ENCODE measurements around the gene TRABD2B.

TRABD2B gene

GRCh38 chr1:47951026-47951425 lies 46.2 kb downstream of the TRABD2B start:
- DNase-seq (ENCODE audit: low read depth): no peak
- TF ChIP-seq, protein P1, sequence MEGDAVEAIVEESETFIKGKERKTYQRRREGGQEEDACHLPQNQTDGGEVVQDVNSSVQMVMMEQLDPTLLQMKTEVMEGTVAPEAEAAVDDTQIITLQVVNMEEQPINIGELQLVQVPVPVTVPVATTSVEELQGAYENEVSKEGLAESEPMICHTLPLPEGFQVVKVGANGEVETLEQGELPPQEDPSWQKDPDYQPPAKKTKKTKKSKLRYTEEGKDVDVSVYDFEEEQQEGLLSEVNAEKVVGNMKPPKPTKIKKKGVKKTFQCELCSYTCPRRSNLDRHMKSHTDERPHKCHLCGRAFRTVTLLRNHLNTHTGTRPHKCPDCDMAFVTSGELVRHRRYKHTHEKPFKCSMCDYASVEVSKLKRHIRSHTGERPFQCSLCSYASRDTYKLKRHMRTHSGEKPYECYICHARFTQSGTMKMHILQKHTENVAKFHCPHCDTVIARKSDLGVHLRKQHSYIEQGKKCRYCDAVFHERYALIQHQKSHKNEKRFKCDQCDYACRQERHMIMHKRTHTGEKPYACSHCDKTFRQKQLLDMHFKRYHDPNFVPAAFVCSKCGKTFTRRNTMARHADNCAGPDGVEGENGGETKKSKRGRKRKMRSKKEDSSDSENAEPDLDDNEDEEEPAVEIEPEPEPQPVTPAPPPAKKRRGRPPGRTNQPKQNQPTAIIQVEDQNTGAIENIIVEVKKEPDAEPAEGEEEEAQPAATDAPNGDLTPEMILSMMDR (IDR thresholded peaks at IDR 0.05; ENCODE audit: insufficient read depth, low read depth, low read length, missing control alignments): no peak
- H3K4me3 ChIP-seq (ENCODE audit: low read length): no peak overlapping the region

- TF ChIP-seq, protein P1 (IDR thresholded peaks at IDR 0.05; ENCODE audit: insufficient read depth, low read depth, low read length, missing control alignments): no peak
- no peak for DNase-seq (ENCODE audit: low read depth)
- H3K4me3 ChIP-seq (ENCODE audit: low read length): no peak overlapping the region
Observed at GRCh38 chr1:47950471-47950870, 46.7 kb downstream of the TRABD2B start.

GRCh38 chr1:47948126-47948525 lies 49.1 kb downstream of the TRABD2B start:
- TF ChIP-seq, protein P1 (IDR thresholded peaks at IDR 0.05; ENCODE audit: insufficient read depth, low read depth, low read length, missing control alignments): no peak
- H3K4me3 ChIP-seq (ENCODE audit: low read length): no peak overlapping the region
- DNase-seq (ENCODE audit: low read depth): peak; percentile 34

GRCh38 chr1:47947531-47947930 lies 49.7 kb downstream of the TRABD2B start:
- H3K4me3 ChIP-seq (ENCODE audit: low read length): no peak overlapping the region
- no peak for DNase-seq (ENCODE audit: low read depth)
- TF ChIP-seq, protein P1 (IDR thresholded peaks at IDR 0.05; ENCODE audit: insufficient read depth, low read depth, low read length, missing control alignments): no peak

GRCh38 chr1:47944561-47944960 lies 52.6 kb downstream of the TRABD2B start:
- H3K4me3 ChIP-seq (ENCODE audit: low read length): no peak overlapping the region
- DNase-seq (ENCODE audit: low read depth): no peak
- TF ChIP-seq, protein P1 (IDR thresholded peaks at IDR 0.05; ENCODE audit: insufficient read depth, low read depth, low read length, missing control alignments): no peak

DNA sequence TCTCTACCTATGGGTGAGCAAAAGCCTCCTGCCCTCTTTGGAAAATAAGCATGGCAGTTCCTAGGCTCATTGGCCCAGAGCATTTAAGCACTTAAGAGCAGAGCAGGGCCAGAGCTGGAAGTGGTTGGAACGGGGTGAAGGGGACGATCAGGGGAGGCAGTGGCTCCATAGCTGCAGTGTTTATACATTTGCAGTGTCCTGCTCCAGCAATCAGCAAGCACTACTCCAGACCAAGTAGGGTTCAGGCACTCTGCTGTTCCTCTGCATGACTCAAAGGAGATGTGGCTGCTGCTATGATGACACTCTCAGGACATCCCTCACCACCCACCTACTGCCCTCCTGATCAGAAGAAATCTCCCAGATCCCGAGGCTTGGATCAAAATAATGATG lies 55.0 kb downstream of the TRABD2B start:
- H3K4me3 ChIP-seq (ENCODE audit: low read length): no peak overlapping the region
- TF ChIP-seq, protein P1 (IDR thresholded peaks at IDR 0.05; ENCODE audit: insufficient read depth, low read depth, low read length, missing control alignments): no peak
- DNase-seq (ENCODE audit: low read depth): peak; percentile 32

DNA sequence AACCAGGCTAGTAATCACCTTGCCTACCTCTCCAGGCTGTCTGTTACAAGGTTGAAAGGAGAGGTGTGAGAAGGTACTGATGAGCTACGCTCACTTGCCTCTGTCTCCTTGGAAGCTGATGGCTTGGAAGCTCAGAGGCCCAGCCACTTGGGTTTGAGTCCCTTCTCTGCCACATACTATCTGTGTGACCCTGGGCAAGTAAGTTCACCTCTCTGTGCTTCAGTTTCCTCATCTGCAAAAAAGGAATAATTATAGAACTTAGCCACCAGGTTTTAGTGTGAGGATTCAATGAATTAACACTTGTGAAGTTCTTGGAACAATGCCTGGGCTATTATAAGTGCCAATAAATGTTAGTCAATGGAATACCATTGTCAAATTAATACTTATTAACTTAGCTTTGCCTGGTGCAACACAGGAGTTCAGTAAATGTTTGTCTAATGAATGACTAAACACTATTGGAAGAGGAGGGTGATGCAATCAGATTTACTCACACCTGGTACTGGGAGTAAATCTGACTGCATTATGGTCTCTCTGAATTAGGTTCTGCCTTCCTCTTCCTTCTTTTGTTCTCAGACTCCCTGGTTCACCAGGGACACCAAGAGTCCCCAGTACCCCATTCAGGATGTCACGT lies 55.5 kb downstream of the TRABD2B start:
- DNase-seq (ENCODE audit: low read depth): peak; percentile 86
- no peak overlapping the region for H3K4me3 ChIP-seq (ENCODE audit: low read length)
- TF ChIP-seq, protein P1 (IDR thresholded peaks at IDR 0.05; ENCODE audit: insufficient read depth, low read depth, low read length, missing control alignments): no peak
